Cardiac fibroblast (primary cell): ENCODE results near the gene LHPP.

Source experiments
- DNase-seq, 2 donors: peaks; one replicate each; pipeline versions ENCODE4 v3.0.0 to v3.0.0-alpha.2; 2010; ENCODE audit warnings: low read depth in 2 of 2
- H3K4me3 ChIP-seq, 2 donors: replicated peaks in 1 of 2; 1 replicate in 1 of 2; 2 replicates in 1 of 2; pipeline ENCODE4 v1.5.1; 2011; ENCODE audit warnings: low read depth in 2 of 2, low read length in 2 of 2, mild to moderate bottlenecking in 2 of 2, moderate library complexity in 1 of 2
- TF ChIP-seq, protein P1 (sequence below): IDR thresholded peaks from one replicate; pipeline ENCODE4 v1.5.1; 2011; ENCODE audit warnings: low read depth, mild to moderate bottlenecking, low read length, inconsistent platforms

Gene LHPP

DNA sequence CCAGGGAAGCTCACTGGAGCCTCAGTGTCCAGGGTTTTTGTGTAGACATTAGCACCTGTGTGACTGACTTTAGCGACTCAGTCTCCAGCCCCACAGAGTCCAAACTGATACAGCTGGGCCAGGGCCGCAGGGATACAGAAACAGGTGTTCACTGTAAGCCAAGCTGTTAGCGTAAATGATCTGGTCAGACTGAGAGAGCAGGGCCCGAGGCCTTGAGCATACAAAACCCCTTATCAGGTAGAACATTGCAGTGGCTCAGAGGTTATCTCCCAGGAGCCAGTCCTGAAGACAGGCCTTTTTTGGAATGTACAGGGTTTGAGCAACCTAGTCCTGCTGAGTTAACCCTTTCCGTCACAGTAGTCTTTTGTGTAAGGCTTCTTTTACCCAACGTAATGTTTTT, 25.0 kb downstream of the LHPP start:
- TF ChIP-seq, protein P1, sequence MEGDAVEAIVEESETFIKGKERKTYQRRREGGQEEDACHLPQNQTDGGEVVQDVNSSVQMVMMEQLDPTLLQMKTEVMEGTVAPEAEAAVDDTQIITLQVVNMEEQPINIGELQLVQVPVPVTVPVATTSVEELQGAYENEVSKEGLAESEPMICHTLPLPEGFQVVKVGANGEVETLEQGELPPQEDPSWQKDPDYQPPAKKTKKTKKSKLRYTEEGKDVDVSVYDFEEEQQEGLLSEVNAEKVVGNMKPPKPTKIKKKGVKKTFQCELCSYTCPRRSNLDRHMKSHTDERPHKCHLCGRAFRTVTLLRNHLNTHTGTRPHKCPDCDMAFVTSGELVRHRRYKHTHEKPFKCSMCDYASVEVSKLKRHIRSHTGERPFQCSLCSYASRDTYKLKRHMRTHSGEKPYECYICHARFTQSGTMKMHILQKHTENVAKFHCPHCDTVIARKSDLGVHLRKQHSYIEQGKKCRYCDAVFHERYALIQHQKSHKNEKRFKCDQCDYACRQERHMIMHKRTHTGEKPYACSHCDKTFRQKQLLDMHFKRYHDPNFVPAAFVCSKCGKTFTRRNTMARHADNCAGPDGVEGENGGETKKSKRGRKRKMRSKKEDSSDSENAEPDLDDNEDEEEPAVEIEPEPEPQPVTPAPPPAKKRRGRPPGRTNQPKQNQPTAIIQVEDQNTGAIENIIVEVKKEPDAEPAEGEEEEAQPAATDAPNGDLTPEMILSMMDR: no peak
- DNase-seq: no peak
- no peak overlapping the region for H3K4me3 ChIP-seq

DNA sequence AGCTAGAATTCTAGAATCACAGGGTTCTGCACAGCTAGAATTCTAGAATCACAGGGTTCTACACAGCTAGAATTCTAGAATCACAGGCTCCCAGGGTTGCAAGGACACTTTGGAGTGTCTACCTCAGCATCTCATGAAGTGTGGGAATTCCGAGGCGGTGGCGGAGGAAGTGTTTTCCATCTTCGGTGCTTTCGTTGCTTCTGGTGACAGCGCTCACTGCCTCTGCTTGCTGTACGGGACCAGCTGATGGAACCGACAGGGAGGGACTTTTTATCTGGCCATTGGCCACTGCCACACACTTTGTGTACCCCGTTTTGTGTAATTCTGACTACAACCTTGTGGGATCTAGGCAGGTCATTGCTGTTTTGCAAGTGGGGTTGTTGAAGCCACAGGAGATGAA, 29.5 kb downstream of the LHPP start:
- TF ChIP-seq, protein P1: no peak
- H3K4me3 ChIP-seq: no peak overlapping the region
- no peak for DNase-seq

DNA sequence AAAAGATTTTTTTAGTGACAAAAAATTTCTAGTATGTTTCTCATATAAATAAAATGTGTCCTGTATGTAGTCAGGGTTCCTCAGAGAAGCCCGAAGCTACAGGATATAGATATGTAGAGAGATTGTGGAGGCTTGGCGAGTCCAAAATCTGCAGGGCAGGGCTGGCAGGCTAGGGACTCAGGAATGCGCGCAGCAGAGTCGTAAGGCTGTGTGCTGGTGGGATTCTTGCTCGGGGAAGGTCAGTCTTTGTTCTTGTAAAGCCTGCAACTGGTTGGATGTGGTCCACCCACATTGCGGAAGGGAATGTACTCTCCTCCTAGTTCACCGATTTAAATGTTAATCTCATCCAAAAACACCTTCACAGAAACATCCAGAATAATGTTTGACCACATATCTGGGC, 30.6 kb downstream of the LHPP start:
- H3K4me3 ChIP-seq: no peak overlapping the region
- TF ChIP-seq, protein P1: no peak
- no peak for DNase-seq

DNA sequence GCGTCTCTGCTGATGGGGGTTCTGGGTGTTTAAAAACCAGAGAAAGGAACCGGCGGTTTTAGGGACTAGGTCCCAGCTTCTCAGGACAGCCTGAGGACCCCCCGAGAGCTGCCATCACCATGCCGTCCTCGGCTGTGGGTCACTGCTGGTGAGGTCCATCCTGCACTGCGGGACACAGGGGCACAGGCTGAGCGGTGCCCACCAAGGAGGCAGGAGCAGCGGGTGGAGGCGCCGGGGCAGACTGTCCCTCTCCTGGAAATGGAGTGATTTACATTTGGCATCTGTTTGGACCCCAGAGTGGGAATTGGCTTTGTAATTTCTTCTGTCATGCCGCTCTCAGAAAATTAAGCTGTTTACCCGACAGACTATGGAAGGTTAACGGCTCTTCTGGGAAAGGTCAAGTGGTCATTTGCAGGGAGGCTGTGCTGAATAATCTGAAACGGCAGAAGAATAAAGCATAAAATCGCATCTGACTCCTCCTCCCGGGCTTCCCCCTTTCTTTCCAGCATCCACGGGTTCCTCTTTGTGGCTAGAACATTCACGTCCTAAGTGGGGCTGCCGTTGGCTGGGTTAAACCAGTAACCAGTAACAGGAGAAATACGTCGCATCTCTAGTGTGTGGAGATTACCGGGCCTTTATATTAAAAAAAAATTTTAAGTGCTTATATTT, 31.7 kb downstream of the LHPP start:
- TF ChIP-seq, protein P1: no peak
- H3K4me3 ChIP-seq: no peak overlapping the region
- no peak for DNase-seq

DNA sequence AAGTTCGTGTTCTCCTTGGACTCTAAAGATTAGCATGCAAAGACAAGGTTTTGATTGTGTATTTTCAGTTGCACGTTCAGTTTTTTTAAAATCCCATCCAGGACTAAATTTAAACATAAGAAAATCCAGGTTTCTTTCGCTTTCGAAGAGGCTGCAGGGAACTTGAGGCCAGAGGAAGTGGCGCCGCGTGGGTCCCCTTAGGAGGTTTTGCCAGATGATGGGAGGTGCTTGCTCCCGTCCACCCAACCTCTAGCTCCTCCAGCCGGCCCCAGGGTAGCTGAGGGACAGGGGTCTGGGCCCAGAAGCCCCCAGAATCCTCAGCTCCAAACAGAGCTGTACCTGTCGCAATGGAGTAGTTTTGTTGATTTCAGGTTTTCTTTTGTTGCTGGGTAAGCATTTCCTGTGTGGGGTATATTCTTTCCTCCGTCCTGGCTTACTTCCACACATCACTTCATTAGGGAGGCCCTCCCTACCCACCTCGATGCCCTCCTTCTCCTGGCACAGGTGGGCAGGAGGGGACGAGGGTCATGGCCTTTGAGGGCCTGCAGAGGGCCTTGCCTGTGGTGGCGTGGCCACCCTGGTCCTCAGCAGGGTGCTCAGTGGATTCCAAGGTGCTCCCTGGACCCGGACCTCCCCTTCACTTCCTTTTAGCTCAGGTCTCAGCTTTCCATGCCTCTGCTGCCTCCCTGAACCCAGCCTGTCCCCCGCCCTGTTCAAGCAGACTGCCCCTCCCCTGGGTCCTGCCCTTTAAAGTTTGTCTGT, 32.6 kb downstream of the LHPP start:
- no peak for DNase-seq
- no peak overlapping the region for H3K4me3 ChIP-seq
- TF ChIP-seq, protein P1: no peak

DNA sequence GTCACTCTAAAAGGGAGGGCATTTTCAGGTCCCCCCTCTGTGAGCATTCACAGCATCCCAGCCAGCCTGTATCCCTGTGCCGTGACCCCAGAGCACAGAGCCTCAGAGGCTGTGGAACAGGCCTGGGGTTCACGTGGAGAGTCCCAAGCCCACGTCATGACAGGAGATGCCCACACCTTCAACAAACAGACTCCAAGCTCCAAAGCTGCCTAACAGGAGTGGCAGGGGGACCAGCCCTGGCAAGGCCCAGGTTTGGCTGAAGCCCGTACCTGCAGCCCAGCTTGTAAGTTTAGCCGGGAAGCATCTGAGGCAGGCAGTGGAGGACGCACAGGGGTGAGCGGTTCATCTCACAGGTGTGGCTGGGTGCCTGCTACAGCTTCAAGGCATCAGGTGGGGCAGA, 33.5 kb downstream of the LHPP start:
- DNase-seq: no peak

More for the DNA sequence above, 33.5 kb downstream of the LHPP start:
- H3K4me3 ChIP-seq: no peak overlapping the region
- TF ChIP-seq, protein P1: no peak
